HG03280 (cell line): ENCODE data around the gene PURA.
"Not testable (repeated sequence)": the region's sequence is repeated elsewhere in the genome, so short reads cannot be mapped to it uniquely, and the experiment has no call there.

ENCODE experiments used
- ATAC-seq: cut with Tn5 transposase; IDR thresholded peaks from one replicate; pipeline ENCODE4 v1.9.1; 2021; ENCODE audit warnings: mild to moderate bottlenecking, moderate library complexity; ENCODE audit not compliant: unreplicated experiment

The PURA gene

DNA sequence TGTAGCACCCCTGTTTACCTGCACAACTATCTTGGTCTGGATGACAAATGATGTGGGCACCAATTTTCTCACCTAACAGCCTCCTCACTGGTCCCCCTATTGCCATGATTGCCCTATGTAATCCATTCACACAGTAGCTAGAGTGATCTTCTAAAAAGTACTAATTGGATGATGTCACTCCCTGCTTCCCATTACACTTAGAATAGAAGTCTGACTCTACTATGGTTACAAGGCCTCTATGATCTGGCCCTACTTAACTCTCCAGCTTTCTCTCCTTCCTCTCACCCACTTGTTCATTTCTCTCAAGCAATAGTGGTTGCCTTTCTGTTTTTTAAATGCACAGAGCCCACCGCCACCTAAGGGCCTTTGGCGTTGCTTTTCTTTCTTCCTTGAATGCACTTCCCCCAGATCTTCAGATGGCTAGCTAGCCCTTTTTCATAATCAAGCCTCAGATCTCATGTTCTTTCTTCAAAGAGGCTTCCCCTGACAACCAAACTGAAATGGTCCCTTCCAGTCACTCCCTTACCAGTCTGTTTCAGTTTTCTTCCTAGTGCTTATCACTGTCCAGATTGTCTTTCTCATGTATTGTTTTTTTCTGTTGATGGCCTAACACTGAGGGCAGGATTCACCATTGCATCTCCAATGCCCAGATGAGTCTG is 20.5 kb downstream of the PURA start:
- ATAC-seq: no peak

DNA sequence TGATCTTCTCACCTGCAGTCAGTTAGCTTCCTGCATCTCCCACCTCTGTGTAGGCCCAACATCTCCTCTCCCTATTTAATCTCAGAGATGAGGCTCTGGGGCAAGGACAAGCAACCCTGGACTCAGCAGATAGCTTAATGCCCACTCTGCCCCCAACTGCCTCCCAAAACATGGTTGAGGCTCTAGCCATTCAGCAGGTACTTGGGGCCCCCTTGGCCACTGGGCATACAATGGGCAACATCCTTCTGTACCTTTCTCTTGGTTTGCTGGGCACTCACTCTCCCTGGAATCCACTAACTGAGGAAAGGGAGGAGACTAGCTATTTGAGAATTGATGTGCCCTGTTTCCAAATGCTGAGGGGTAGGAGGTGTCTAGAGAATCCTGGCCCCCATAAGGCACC is 21.2 kb downstream of the PURA start:
- ATAC-seq: no peak

- no peak for ATAC-seq
Measured at GRCh38 chr5:140136624-140137023, 22.7 kb downstream of the PURA start.

- no peak for ATAC-seq
Measured at GRCh38 chr5:140140435-140140834, 26.5 kb downstream of the PURA start.

- no peak for ATAC-seq
Measured at GRCh38 chr5:140141241-140141640, 27.3 kb downstream of the PURA start.

- ATAC-seq: no peak
Measured at GRCh38 chr5:140142246-140142645, 28.3 kb downstream of the PURA start.

DNA sequence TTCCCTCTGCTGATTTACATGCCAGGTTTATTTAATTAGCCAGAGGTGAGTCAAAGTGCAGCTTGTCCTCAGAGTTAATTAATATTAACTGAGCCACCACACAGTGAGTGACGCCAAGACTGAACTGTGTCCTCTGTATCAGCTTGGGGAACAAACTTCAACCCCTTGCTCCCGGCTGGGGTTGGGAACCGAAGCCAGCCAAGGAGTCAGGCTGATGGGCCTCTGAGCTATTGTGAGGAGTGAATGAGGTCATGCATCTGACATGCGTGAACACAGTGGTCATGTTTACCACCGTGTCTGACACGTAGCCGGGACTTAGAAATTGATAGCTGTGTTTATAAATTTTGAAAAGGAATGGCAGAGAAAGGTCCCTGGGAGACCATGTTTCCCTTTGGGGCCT is 28.9 kb downstream of the PURA start:
- ATAC-seq: no peak

- no peak for ATAC-seq
Measured at GRCh38 chr5:140143521-140144258, 29.8 kb downstream of the PURA start.

DNA sequence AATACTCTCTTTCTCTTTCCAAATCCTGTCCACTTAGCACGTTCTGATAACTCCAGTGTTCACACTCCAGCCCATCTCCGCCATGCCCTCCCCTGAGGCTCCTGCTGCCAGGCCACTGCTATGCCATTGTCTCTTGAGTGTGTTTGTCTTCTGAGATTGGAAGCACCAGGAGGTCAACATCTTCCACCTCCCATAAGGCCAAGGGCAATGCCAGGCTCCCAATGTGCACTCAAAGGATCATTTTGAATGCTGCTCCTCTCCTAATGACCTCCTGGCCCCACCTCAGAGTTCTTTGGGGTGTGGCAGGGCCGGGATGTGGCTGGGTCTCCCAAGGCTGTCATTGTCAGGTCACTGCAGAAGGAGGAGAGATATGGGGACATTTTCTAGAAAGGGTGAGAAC is 31.3 kb downstream of the PURA start:
- no peak for ATAC-seq

DNA sequence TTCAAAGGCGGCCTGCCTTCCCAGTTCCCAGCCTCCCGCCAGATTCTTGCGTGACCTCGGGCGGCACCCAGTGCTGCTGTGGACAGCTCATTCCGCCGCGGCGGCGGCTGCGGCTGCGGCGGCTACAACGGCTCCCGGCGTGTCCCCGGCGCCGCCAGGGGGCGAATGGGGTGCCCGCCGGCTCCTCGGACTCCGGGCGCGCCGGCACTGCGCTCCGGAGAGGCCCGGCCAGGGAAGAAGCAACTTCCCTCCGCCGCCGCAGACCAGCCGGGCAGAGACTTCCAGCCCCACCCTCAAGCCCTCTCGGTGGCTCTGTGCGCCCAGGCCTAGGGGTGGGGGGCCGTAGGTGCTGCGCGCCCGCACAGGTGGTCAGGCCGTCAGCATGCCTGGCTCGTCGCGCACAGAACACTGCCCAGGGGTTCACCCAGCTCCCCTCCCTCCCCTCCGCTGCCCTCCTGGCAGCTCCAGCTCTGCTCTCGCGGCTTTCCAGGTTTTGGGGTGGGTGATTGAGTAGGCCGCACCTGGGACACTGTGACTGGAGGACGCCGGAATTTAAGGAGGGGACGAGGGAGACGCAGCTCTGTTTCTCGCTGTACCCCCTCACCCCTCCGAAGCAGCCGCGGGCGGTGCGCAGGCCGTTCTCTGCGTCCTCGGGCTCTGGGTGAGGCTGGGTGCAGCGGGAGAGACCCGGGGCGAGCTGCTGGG is 32.1 kb downstream of the PURA start:
- peak; percentile 47 for ATAC-seq

DNA sequence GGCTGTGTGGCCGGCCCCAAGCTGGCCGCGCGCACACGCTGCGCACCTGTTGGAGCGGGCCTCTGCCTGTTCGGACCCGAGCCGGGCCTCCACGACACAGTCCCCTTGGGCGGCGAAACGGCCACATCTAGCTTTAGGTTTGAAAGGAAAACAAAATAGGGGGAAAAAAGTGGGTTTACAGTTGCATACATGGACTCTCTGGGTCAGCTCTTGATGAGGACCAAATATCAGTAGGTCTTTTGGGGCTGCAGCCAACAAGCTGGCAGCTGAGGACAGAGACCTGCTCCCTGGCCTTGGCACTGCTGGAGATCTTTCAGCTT is 32.6 kb downstream of the PURA start:
- no peak for ATAC-seq

- ATAC-seq: no peak
Measured at GRCh38 chr5:140147460-140147859, 33.6 kb downstream of the PURA start.

DNA sequence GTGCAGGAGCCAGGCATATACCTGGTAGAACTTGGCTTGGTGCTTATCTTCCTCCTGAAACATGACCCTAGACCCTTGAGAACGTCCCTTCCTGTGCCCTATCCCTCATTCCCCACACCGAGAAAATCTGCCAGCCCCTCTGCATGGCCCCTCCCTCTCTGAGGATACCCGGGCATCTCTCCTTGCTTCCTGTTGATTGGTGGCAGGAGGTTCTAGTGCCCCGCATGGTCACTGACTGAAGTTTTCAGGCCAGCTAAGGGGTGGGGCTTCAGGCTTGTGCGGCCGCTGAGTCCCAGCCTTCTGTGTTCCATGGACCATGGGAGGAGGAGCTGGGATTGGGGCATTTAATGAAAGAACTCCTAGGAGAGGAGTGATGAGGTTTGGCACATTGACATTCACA is 34.6 kb downstream of the PURA start:
- ATAC-seq: no peak

- no peak for ATAC-seq
Measured at GRCh38 chr5:140150201-140150600, 36.3 kb downstream of the PURA start.

DNA sequence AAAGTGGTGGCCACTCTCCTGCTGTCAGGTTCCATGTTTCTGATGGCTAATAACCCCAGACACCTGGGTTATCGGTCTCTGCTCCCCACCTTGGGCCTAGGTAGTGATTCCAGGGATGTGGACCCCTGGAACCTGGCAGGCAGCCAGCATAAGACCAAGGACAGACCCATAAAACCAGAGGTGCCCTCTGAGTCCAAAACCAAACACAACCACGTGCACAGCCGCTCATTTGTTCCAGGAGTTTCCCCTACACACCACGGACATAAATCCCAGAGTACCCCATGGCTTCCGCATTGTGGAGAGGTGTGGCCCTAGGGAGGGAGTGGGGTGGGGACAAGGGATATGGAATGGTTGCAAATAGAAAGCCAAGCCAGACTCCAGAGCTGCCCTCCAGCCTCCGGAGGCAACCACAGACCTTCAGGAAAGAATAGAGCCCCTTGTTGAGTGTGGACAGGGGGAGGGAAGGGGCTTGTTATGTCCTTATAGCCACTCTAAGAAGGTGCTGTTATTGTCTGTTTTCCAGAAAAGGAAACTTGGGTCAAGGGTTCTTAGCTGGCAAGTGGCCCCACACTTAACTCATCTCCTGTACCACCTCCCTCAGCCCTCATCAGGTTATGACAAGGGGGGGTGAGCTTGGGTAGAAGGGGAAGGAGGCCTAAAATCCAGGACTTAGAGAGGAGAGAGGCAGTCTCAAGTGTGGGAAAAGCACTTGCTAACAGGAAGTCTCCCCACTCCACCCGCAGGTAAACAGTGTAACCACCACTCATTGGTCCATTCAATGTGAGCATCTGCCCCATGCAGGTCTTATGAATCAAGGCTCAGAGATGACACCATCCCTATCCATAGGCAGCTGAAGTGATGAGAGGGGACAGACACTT is 37.5 kb downstream of the PURA start:
- ATAC-seq: no peak

- ATAC-seq: no peak
Measured at GRCh38 chr5:140152022-140152999, 38.4 kb downstream of the PURA start.

GRCh38 chr5:140153255-140153654 is 39.3 kb downstream of the PURA start:
- no peak for ATAC-seq

GRCh38 chr5:140153905-140154304 is 40.0 kb downstream of the PURA start:
- ATAC-seq: no peak

- not testable (repeated sequence) for ATAC-seq
Measured at GRCh38 chr5:140154710-140155381, 40.9 kb downstream of the PURA start.
